Measurements from ENCODE around the gene PGPEP1.

Gene PGPEP1

DNA sequence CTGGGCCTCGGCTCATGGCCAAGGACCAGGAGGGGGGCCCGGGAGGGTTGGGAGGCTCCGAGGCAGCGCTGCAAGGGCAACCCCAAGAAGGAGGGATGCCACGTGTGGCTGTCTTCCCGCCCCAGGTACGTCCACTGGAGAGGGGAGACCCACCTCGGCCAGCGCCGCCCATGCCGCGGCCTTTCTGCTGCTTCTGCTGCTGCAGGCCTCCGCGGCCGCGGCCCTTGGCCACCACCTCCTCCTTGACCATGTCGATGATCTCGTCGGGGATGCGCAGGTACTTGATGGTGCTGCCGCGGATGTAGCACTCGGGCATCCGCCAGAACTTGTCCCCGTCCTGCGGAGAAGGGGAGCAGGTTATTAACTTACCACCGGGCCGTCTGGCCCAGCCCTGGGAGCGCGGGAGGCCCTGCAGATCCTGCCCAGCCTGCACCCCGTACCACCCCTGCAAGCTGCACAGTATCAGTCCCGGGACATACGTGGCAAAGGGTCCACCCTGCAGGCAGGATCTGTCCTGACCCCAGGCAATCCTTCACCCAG, 30.8 kb upstream of the PGPEP1 start:
- TF ChIP-seq, protein P1, sequence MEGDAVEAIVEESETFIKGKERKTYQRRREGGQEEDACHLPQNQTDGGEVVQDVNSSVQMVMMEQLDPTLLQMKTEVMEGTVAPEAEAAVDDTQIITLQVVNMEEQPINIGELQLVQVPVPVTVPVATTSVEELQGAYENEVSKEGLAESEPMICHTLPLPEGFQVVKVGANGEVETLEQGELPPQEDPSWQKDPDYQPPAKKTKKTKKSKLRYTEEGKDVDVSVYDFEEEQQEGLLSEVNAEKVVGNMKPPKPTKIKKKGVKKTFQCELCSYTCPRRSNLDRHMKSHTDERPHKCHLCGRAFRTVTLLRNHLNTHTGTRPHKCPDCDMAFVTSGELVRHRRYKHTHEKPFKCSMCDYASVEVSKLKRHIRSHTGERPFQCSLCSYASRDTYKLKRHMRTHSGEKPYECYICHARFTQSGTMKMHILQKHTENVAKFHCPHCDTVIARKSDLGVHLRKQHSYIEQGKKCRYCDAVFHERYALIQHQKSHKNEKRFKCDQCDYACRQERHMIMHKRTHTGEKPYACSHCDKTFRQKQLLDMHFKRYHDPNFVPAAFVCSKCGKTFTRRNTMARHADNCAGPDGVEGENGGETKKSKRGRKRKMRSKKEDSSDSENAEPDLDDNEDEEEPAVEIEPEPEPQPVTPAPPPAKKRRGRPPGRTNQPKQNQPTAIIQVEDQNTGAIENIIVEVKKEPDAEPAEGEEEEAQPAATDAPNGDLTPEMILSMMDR (conservative IDR thresholded peaks at IDR 0.05) = no peak
- H3K27ac ChIP-seq = no peak overlapping the region

DNA sequence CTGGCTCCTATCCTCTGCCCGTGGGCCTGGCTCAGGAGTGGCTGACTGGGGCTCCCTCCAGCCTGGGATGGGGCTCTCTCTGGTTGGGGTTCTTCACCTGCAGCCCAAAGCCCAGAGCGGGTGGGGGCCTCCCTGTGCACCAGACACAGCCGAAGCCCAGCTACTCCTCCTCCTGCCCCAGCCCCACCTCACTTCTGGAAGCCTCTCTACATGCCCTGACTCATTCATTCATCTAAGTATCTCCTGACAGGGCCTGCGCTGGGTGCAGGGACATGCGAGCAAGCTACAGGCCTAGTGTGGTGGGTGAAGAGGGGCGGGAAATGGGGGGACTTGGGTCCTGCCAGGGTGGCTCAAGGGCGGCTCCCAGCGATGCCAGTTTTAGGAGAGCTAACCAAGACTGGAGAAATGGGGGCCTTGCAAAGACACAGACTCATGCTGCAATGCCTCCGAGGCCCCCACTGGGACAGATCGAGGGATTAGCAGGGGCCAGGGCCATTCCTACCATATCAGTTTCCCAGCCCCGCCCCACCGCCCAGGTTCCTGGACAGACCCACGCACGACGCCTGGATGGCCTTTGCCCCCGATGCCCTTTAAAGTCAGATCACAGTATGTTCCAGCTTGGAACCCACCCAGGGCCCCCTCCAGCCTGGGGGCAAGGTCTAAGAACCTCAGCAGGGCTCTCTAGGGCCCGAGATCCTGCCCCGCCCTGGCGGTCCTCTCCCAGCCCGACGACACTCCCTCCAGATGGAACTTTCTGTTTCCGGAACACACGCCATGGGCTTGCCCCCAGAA, 30.1 kb upstream of the PGPEP1 start:
- TF ChIP-seq, protein P1 (conservative IDR thresholded peaks at IDR 0.05) = no peak
- no peak overlapping the region for H3K27ac ChIP-seq

- H3K27ac ChIP-seq = no peak overlapping the region
- TF ChIP-seq, protein P1 (conservative IDR thresholded peaks at IDR 0.05) = no peak
Observed at GRCh38 chr19:18310966-18311365, 29.4 kb upstream of the PGPEP1 start.

GRCh38 chr19:18311502-18312091, 28.8 kb upstream of the PGPEP1 start:
- TF ChIP-seq, protein P1 (conservative IDR thresholded peaks at IDR 0.05) = no peak
- no peak overlapping the region for H3K27ac ChIP-seq

DNA sequence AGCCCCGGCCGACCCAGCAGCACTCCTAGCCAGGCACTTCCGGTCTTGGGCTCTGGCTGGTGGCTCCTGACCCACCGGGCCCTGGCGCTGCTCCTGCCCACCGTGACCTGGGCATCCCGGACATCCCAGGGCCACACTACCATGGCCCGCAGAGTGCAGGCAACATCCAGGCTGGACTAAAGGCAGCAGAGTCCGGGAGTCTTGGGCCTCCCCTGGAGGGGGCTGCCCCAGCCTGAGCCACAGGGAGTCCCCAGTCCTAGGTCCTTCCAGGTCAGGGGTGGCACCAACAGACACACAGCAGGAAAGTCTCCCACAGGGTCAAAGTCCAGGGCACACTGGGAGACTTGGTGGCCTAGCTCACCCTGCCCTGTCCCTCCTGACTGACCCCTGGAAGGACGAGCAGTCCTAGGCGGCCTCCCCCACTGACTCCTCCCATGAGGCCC, 28.3 kb upstream of the PGPEP1 start:
- TF ChIP-seq, protein P1 (conservative IDR thresholded peaks at IDR 0.05) = no peak
- no peak overlapping the region; the same call in 1 of the 2 replicates for H3K27ac ChIP-seq

- H3K27ac ChIP-seq = no peak overlapping the region
- TF ChIP-seq, protein P1 (conservative IDR thresholded peaks at IDR 0.05) = no peak
Observed at GRCh38 chr19:18313398-18313797, 27.0 kb upstream of the PGPEP1 start.

DNA sequence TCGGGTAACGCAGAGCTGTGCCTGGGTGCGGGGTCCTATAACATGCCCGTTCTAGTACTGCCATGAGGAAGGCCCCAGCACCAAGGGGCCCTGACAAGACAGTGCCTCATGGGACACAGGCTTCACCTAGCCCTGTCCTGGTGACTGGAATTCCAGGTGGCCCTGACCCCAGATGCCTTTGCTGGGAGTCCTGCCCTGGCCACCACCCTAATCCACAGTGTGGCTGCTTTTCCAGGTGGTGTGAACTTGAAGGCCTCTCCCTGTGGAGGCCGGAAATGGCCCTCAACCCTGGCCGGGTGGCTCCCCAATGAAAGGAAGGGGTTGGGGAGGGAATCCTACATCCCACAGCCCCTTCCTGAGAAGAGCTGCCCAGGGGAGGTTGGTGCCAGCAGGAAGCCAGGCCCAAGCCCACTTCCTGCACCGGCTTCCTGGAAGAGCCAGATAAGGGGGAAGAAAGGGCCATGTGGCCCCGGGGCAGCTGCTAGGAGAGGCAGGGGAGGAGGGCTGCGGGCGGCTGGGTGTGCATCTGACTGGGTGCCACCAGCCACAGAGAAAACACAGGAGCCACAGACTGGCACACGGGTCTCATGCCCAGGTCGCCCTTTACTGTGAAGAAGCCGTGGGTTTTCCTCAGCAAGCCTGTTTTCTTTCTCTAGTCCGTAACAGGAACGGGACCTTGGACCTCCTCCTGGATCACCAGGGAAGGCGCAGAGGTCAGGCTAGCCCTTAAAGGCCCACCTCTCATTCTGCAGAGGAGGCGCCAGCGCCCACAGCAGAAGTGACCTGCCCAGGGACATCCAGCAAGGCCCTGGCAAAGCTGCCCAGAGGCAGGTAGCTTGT, 22.2 kb upstream of the PGPEP1 start:
- peak overlapping the region; percentile 29 for H3K27ac ChIP-seq
- TF ChIP-seq, protein P1 (conservative IDR thresholded peaks at IDR 0.05) = no peak

All from VCaP (cell line).